ENCODE measurements around the gene CCDC92. TPM values are rescaled to one million over a fixed set of nuclear protein-coding genes. Genes with fewer than 3 reads are reported as not detected.

The CCDC92 gene
- total RNA-seq, 3 donors from 2014 or later (not counting 1 experiment from before 2014, with no cell fraction given), result 37.6 to 42.4 (median 39.1) TPM

GRCh38 chr12:123905319-123905925, 67.2 kb downstream of the CCDC92 start:
- H3K9me3 ChIP-seq (ENCODE audit: control insufficient read depth, insufficient read depth, low read length), result no peaks in the 10 kb centered on the region
- Mint-ChIP-seq H3K4me3 (no peak overlapping the region), H3K27me3 (ENCODE audit: low read depth in 2 of 2) (peaks cover 11% of the 10 kb centered on the region in 2 donors), H3K9me3 (no peaks in the 10 kb centered on the region), H3K36me3 (no peaks in the 10 kb centered on the region), H3K4me1 (peaks cover 14 to 24% of the 10 kb centered on the region in 2 donors), H3K27ac (no peak overlapping the region)
- peak; percentile 83 for TF ChIP-seq CTCF (IDR thresholded peaks at IDR 0.05)
- intact Hi-C loops (cut with micrococcal nuclease), result loop anchor here (1.0 kb wide), 3 partner anchors 32 to 127 kb away; no protein-coding TSS in a partner anchor
- ATAC-seq (peak; percentile 63 to 87 (median 77)), DNase-seq (peak; percentile 44 to 88)
- WGBS (ENCODE audit: insufficient coverage), result 15% methylated on average over 6 of the region's 9 CpGs
- H3K36me3 ChIP-seq (ENCODE audit: control insufficient read depth, insufficient read depth, low read length), result no peaks in the 10 kb centered on the region
- no peak overlapping the region for H3K27ac ChIP-seq (ENCODE audit: low read length)
- no peaks in the 10 kb centered on the region for H3K4me1 ChIP-seq (ENCODE audit: control insufficient read depth, insufficient read depth, low read length)
- H3K4me3 ChIP-seq (ENCODE audit: low read length), result no peak overlapping the region
- H3K27me3 ChIP-seq (ENCODE audit: control insufficient read depth, insufficient read depth, low read length), result no peaks in the 10 kb centered on the region

GRCh38 chr12:123903301-123904065, 69.1 kb downstream of the CCDC92 start:
- H3K36me3 ChIP-seq (ENCODE audit: control insufficient read depth, insufficient read depth, low read length), result no peaks in the 10 kb centered on the region
- no peak for DNase-seq
- no peak overlapping the region for H3K4me3 ChIP-seq (ENCODE audit: low read length)
- no peaks in the 10 kb centered on the region for H3K4me1 ChIP-seq (ENCODE audit: control insufficient read depth, insufficient read depth, low read length)
- 89% methylated on average over 22 of the region's 22 CpGs for WGBS (ENCODE audit: insufficient coverage)
- Mint-ChIP-seq H3K4me1 (peaks cover 8 to 18% of the 10 kb centered on the region in 2 donors), H3K9me3 (no peaks in the 10 kb centered on the region), H3K27me3 (ENCODE audit: low read depth in 2 of 2) (peaks cover 12 to 18% of the 10 kb centered on the region in 2 donors), H3K4me3 (no peak overlapping the region), H3K27ac (no peak overlapping the region), H3K36me3 (no peaks in the 10 kb centered on the region)
- H3K27me3 ChIP-seq (ENCODE audit: control insufficient read depth, insufficient read depth, low read length), result no peaks in the 10 kb centered on the region
- no peak overlapping the region for H3K27ac ChIP-seq (ENCODE audit: low read length)
- intact Hi-C loops (cut with micrococcal nuclease), result no loop called here
- H3K9me3 ChIP-seq (ENCODE audit: control insufficient read depth, insufficient read depth, low read length), result no peaks in the 10 kb centered on the region
- no peak for TF ChIP-seq CTCF (IDR thresholded peaks at IDR 0.05)
- ATAC-seq, result no peak

GRCh38 chr12:123902821-123903220, 69.8 kb downstream of the CCDC92 start:
- no peak for DNase-seq
- Mint-ChIP-seq H3K4me1 (peaks cover 8 to 14% of the 10 kb centered on the region in 2 donors), H3K4me3 (no peak overlapping the region), H3K27me3 (ENCODE audit: low read depth in 2 of 2) (peaks cover 12 to 18% of the 10 kb centered on the region in 2 donors), H3K36me3 (no peaks in the 10 kb centered on the region), H3K9me3 (no peaks in the 10 kb centered on the region), H3K27ac (peak overlapping the region in 1 of 2 donors; percentile 34)
- Histone ChIP-seq H3K36me3 (ENCODE audit: control insufficient read depth, insufficient read depth, low read length) (no peaks in the 10 kb centered on the region), H3K9me3 (ENCODE audit: control insufficient read depth, insufficient read depth, low read length) (no peaks in the 10 kb centered on the region), H3K27ac (ENCODE audit: low read length) (no peak overlapping the region), H3K27me3 (ENCODE audit: control insufficient read depth, insufficient read depth, low read length) (no peaks in the 10 kb centered on the region), H3K4me3 (ENCODE audit: low read length) (no peak overlapping the region), H3K4me1 (ENCODE audit: control insufficient read depth, insufficient read depth, low read length) (no peaks in the 10 kb centered on the region)
- intact Hi-C loops (cut with micrococcal nuclease), result no loop called here
- WGBS (ENCODE audit: insufficient coverage), result 92% methylated on average over 13 of the region's 13 CpGs
- no peak for TF ChIP-seq CTCF (IDR thresholded peaks at IDR 0.05)
- no peak for ATAC-seq
